DMS79 treated with DMSO at 0.1 percent for 48 hours (cell line): ENCODE measurements around the gene SLC35F1.

Experiments
- DNase-seq: peaks from one replicate; lab custom pipeline; 2025; lab: John Stamatoyannopoulos, UW

Gene SLC35F1

GRCh38 chr6:118122801-118123200, 215.7 kb downstream of the SLC35F1 start:
- no peak for DNase-seq

GRCh38 chr6:118123503-118124037, 216.5 kb downstream of the SLC35F1 start:
- DNase-seq, result no peak

- no peak for DNase-seq
These were observed 217.8 kb downstream of the SLC35F1 start for GRCh38 chr6:118124851-118125250.

- no peak for DNase-seq
These were observed 221.7 kb downstream of the SLC35F1 start for GRCh38 chr6:118128755-118129154.

- peak; percentile 97 for DNase-seq
These were observed 227.1 kb downstream of the SLC35F1 start for GRCh38 chr6:118134206-118134605.

- DNase-seq, result no peak
These were observed 227.7 kb downstream of the SLC35F1 start for GRCh38 chr6:118134736-118135135.

- DNase-seq, result no peak
These were observed 228.3 kb downstream of the SLC35F1 start for GRCh38 chr6:118135371-118135770.

- no peak for DNase-seq
These were observed 234.1 kb downstream of the SLC35F1 start for GRCh38 chr6:118141211-118141610.

GRCh38 chr6:118146584-118146983, 239.5 kb downstream of the SLC35F1 start:
- DNase-seq, result no peak

- no peak for DNase-seq
These were observed 240.4 kb downstream of the SLC35F1 start for GRCh38 chr6:118147511-118147910.

GRCh38 chr6:118148561-118148960, 241.5 kb downstream of the SLC35F1 start:
- DNase-seq, result no peak

- no peak for DNase-seq
These were observed 245.5 kb downstream of the SLC35F1 start for GRCh38 chr6:118152524-118152923.

GRCh38 chr6:118161343-118161742, 254.3 kb downstream of the SLC35F1 start:
- DNase-seq, result peak; percentile 94

GRCh38 chr6:118163542-118163941, 256.5 kb downstream of the SLC35F1 start:
- no peak for DNase-seq

- DNase-seq, result no peak
These were observed 258.4 kb downstream of the SLC35F1 start for GRCh38 chr6:118165500-118165899.

GRCh38 chr6:118168421-118168820, 261.4 kb downstream of the SLC35F1 start:
- DNase-seq, result no peak

- no peak for DNase-seq
These were observed 264.8 kb downstream of the SLC35F1 start for GRCh38 chr6:118171852-118172251.

- DNase-seq, result no peak
These were observed 267.0 kb downstream of the SLC35F1 start for GRCh38 chr6:118174071-118174470.

- DNase-seq, result no peak
These were observed 270.7 kb downstream of the SLC35F1 start for GRCh38 chr6:118177720-118178119.

GRCh38 chr6:118179048-118179447, 272.0 kb downstream of the SLC35F1 start:
- no peak for DNase-seq

GRCh38 chr6:118186672-118187567, 279.9 kb downstream of the SLC35F1 start:
- peak; percentile 26 for DNase-seq

GRCh38 chr6:118187568-118188164, 280.6 kb downstream of the SLC35F1 start:
- DNase-seq, result no peak

GRCh38 chr6:118188561-118188960, 281.5 kb downstream of the SLC35F1 start:
- no peak for DNase-seq
